ENCODE results near the gene OLFML2A.
"Not testable (repeated sequence)": the region's sequence is repeated elsewhere in the genome, so short reads cannot be mapped to it uniquely, and the experiment has no call there.

OLFML2A gene

GRCh38 chr9:124776954-124777648, at the start of gene OLFML2A:
OLFML2A (plus strand) TSS chr9:124777133; CDS start chr9:124777271, 138 bp downstream.
- no peak for DNase-seq (ENCODE audit: low read depth in 1 of 2, low spot score in 1 of 2)

- no peak for DNase-seq (ENCODE audit: low read depth in 1 of 2, low spot score in 1 of 2)
Observed at GRCh38 chr9:124730772-124731171, 46.2 kb upstream of the OLFML2A start.

GRCh38 chr9:124733964-124734740, 42.8 kb upstream of the OLFML2A start:
- DNase-seq (ENCODE audit: low read depth in 1 of 2, low spot score in 1 of 2), result no peak

- not testable (repeated sequence) for DNase-seq (ENCODE audit: low read depth in 1 of 2, low spot score in 1 of 2)
Observed at GRCh38 chr9:124734741-124735083, 42.2 kb upstream of the OLFML2A start.

GRCh38 chr9:124735121-124735520, 41.8 kb upstream of the OLFML2A start:
- DNase-seq (ENCODE audit: low read depth in 1 of 2, low spot score in 1 of 2), result no peak

- not testable (repeated sequence) for DNase-seq (ENCODE audit: low read depth in 1 of 2, low spot score in 1 of 2)
Observed at GRCh38 chr9:124738075-124738474, 38.9 kb upstream of the OLFML2A start.

GRCh38 chr9:124739360-124739759, 37.6 kb upstream of the OLFML2A start:
- DNase-seq (ENCODE audit: low read depth in 1 of 2, low spot score in 1 of 2), result no peak

- DNase-seq (ENCODE audit: low read depth in 1 of 2, low spot score in 1 of 2), result no peak
Observed at GRCh38 chr9:124741149-124741548, 35.8 kb upstream of the OLFML2A start.

GRCh38 chr9:124741662-124742061, 35.3 kb upstream of the OLFML2A start:
- DNase-seq (ENCODE audit: low read depth in 1 of 2, low spot score in 1 of 2), result no peak

GRCh38 chr9:124742940-124743339, 34.0 kb upstream of the OLFML2A start:
- DNase-seq (ENCODE audit: low read depth in 1 of 2, low spot score in 1 of 2), result no peak

GRCh38 chr9:124743686-124744348, 33.1 kb upstream of the OLFML2A start:
- no peak for DNase-seq (ENCODE audit: low read depth in 1 of 2, low spot score in 1 of 2)

- no peak for DNase-seq (ENCODE audit: low read depth in 1 of 2, low spot score in 1 of 2)
Observed at GRCh38 chr9:124747065-124747464, 29.9 kb upstream of the OLFML2A start.

- DNase-seq (ENCODE audit: low read depth in 1 of 2, low spot score in 1 of 2), result no peak
Observed at GRCh38 chr9:124749284-124749683, 27.6 kb upstream of the OLFML2A start.

- no peak for DNase-seq (ENCODE audit: low read depth in 1 of 2, low spot score in 1 of 2)
Observed at GRCh38 chr9:124749781-124750180, 27.2 kb upstream of the OLFML2A start.

- DNase-seq (ENCODE audit: low read depth in 1 of 2, low spot score in 1 of 2), result no peak
Observed at GRCh38 chr9:124752967-124753366, 24.0 kb upstream of the OLFML2A start.

GRCh38 chr9:124754289-124754688, 22.6 kb upstream of the OLFML2A start:
- no peak for DNase-seq (ENCODE audit: low read depth in 1 of 2, low spot score in 1 of 2)

- DNase-seq (ENCODE audit: low read depth in 1 of 2, low spot score in 1 of 2), result no peak
Observed at GRCh38 chr9:124755061-124755460, 21.9 kb upstream of the OLFML2A start.

- DNase-seq (ENCODE audit: low read depth in 1 of 2, low spot score in 1 of 2), result no peak
Observed at GRCh38 chr9:124756011-124756410, 20.9 kb upstream of the OLFML2A start.

GRCh38 chr9:124757616-124758015, 19.3 kb upstream of the OLFML2A start:
- no peak for DNase-seq (ENCODE audit: low read depth in 1 of 2, low spot score in 1 of 2)

GRCh38 chr9:124758061-124758460, 18.9 kb upstream of the OLFML2A start:
- DNase-seq (ENCODE audit: low read depth in 1 of 2, low spot score in 1 of 2), result no peak

GRCh38 chr9:124758691-124759090, 18.2 kb upstream of the OLFML2A start:
- no peak for DNase-seq (ENCODE audit: low read depth in 1 of 2, low spot score in 1 of 2)

GRCh38 chr9:124759327-124759726, 17.6 kb upstream of the OLFML2A start:
- DNase-seq (ENCODE audit: low read depth in 1 of 2, low spot score in 1 of 2), result no peak

Measured in activated CD4-positive, alpha-beta T cell treated with anti-CD3 and anti-CD28 coated beads, Interleukin-2, amount 50 U/mL, for 24 hours (primary cell).